IMR-90 (cell line): ENCODE measurements around the gene SLC2A14. TPM values are rescaled to one million over a fixed set of nuclear protein-coding genes. Genes with fewer than 3 reads are reported as not detected.
"Not testable (repeated sequence)": the region's sequence is repeated elsewhere in the genome, so short reads cannot be mapped to it uniquely, and the experiment has no call there.

Experiments used
- ATAC-seq: fragments of 200-7000 bp; cut with Tn5 transposase; 2 replicates; pipeline ENCODE4 v1.9.1; 2020; ENCODE audit warnings: low read depth, mild to moderate bottlenecking, moderate library complexity
- BruUV-seq: library from RNA; stranded (reverse); fragments of 400-500 nt; replicated peaks from 2 replicates; lab custom pipeline; 2021; lab: Mats Ljungman, UMichigan
- CTCF ChIA-PET: fragments of 300-600 bp; formaldehyde crosslinking; extraction: SDS; loops from one replicate; lab custom pipeline; 2021; ENCODE audit warnings: antibody characterized with exemption; lab: Yijun Ruan, JAX
- POLR2A ChIA-PET: fragments of 300-600 bp; sonication (Branson Sonifier 250); formaldehyde crosslinking; loops from one replicate; lab custom pipeline; 2022; ENCODE audit warnings: antibody characterized with exemption; ENCODE audit not compliant: unreplicated experiment; lab: Charles Lee
- DNase-seq: peaks from one replicate; pipeline ENCODE4 v3.0.0; 2013
- H2AFZ ChIP-seq: replicated peaks from 2 replicates; pipeline ENCODE3; 2013; ENCODE audit warnings: low read length, mild to moderate bottlenecking; ENCODE audit not compliant: poor library complexity
- H2AK5ac ChIP-seq: 2 replicates; pipeline ENCODE4 v1.6.1; 2013; ENCODE audit warnings: low read depth, low read length, inconsistent platforms
- H2AK9ac ChIP-seq: replicated peaks from 2 replicates; pipeline ENCODE3; 2013; ENCODE audit warnings: mild to moderate bottlenecking, low read depth, low read length, moderate library complexity; ENCODE audit not compliant: poor library complexity
- H2BK120ac ChIP-seq: 2 replicates; pipeline ENCODE4 v1.6.1; 2013; ENCODE audit warnings: low read depth, low read length, inconsistent platforms
- H2BK15ac ChIP-seq: 3 replicates; pipeline ENCODE4 v1.6.1; 2013; ENCODE audit warnings: low read depth, low read length, inconsistent platforms
- H2BK20ac ChIP-seq: 2 replicates; pipeline ENCODE4 v1.6.1; 2013; ENCODE audit warnings: low read depth, mild to moderate bottlenecking, inconsistent platforms, low read length, moderate library complexity
- H2BK5ac ChIP-seq: 2 replicates; pipeline ENCODE4 v1.6.1; 2013; ENCODE audit warnings: mild to moderate bottlenecking, low read depth, low read length, inconsistent platforms; ENCODE audit not compliant: poor library complexity, severe bottlenecking
- H3K14ac ChIP-seq: replicated peaks from 2 replicates; pipeline ENCODE4 v1.6.1; 2013; ENCODE audit warnings: low read depth, low read length, inconsistent platforms
- H3K18ac ChIP-seq: 2 replicates; pipeline ENCODE4 v1.6.1; 2013; ENCODE audit warnings: low read depth, low read length, control low read depth
- H3K23ac ChIP-seq: 2 replicates; pipeline ENCODE4 v1.6.1; 2013; ENCODE audit warnings: low read depth, low read length, inconsistent platforms
- H3K27ac ChIP-seq: 2 replicates; pipeline ENCODE4 v1.5.1; 2013; ENCODE audit warnings: mild to moderate bottlenecking, control low read depth, low read length; ENCODE audit not compliant: insufficient read depth
- H3K27me3 ChIP-seq: 2 replicates; pipeline ENCODE4 v1.6.1; 2013; ENCODE audit warnings: low read length; ENCODE audit not compliant: control insufficient read depth, insufficient read depth
- H3K36me3 ChIP-seq: 2 replicates; pipeline ENCODE4 v1.6.1; 2013; ENCODE audit warnings: low read length, mixed read lengths; ENCODE audit not compliant: control insufficient read depth, insufficient read depth
- H3K4ac ChIP-seq: 2 replicates; pipeline ENCODE4 v1.6.1; 2013; ENCODE audit warnings: low read depth, low read length, inconsistent platforms
- H3K4me1 ChIP-seq: 2 replicates; pipeline ENCODE4 v1.6.1; 2013; ENCODE audit warnings: low read length, mixed read lengths; ENCODE audit not compliant: control insufficient read depth, insufficient read depth
- H3K4me2 ChIP-seq: 2 replicates; pipeline ENCODE4 v1.6.1; 2013; ENCODE audit warnings: low read depth, mild to moderate bottlenecking, control low read depth, low read length, moderate library complexity
- H3K4me3 ChIP-seq: 2 replicates; pipeline ENCODE4 v1.5.1; 2013; ENCODE audit warnings: low read depth, mild to moderate bottlenecking, control low read depth, low read length, moderate library complexity; ENCODE audit not compliant: insufficient read depth
- H3K56ac ChIP-seq: 2 replicates; pipeline ENCODE4 v1.6.1; 2013; ENCODE audit warnings: low read length, inconsistent platforms; ENCODE audit not compliant: insufficient read depth; ENCODE audit errors: extremely low read depth
- H3K79me1 ChIP-seq, 2 experiments: 2 replicates each; pipeline ENCODE4 v1.6.1; 2013; ENCODE audit warnings: low read length in 2 of 2, inconsistent platforms in 1 of 2, low read depth in 1 of 2
- H3K9ac ChIP-seq: 2 replicates; pipeline ENCODE4 v1.6.1; 2013; ENCODE audit warnings: low read depth, low read length, control low read depth
- H3K9me1 ChIP-seq: 2 replicates; pipeline ENCODE4 v1.6.1; 2013; ENCODE audit warnings: low read length, inconsistent platforms; ENCODE audit not compliant: insufficient read depth
- H3K9me3 ChIP-seq: 2 replicates; pipeline ENCODE4 v1.6.1; 2013; ENCODE audit warnings: low read length; ENCODE audit not compliant: control insufficient read depth, insufficient read depth
- H4K20me1 ChIP-seq: 2 replicates; pipeline ENCODE4 v1.6.1; 2013; ENCODE audit warnings: low read length, inconsistent platforms; ENCODE audit not compliant: insufficient read depth
- H4K5ac ChIP-seq: 2 replicates; pipeline ENCODE4 v1.6.1; 2013; ENCODE audit warnings: mild to moderate bottlenecking, low read depth, low read length, control low read depth
- H4K8ac ChIP-seq, 2 experiments: 2 replicates each; pipeline ENCODE4 v1.6.1; 2013; ENCODE audit warnings: low read depth in 2 of 2, low read length in 2 of 2, control low read depth in 1 of 2, inconsistent platforms in 1 of 2
- H4K91ac ChIP-seq: 2 replicates; pipeline ENCODE4 v1.6.1; 2013; ENCODE audit warnings: low read depth, low read length, inconsistent platforms; ENCODE audit not compliant: insufficient read depth
- WGBS, 2 experiments: methylation state at CpG; one replicate each; pipeline versions ENCODE4 v1.1.5 to v1.1.7; 2013; ENCODE audit warnings: missing lambda C conversion rate in 2 of 2; ENCODE audit not compliant: insufficient read length in 1 of 2; ENCODE audit errors: extremely low coverage in 2 of 2; 5-methylcytosine and 5-hydroxymethylcytosine counted together
- dilution Hi-C: fragments of 300-500 bp; cut with HindIII; formaldehyde crosslinking; loops from one replicate; pipeline ENCODE4 v1.14.3; 2018; ENCODE audit warnings: low sequenced_read_pairs; ENCODE audit not compliant: unreplicated experiment
- in situ Hi-C: fragments of 300-500 bp; cut with MboI; formaldehyde crosslinking; loops from 3 replicates; pipeline ENCODE4 v1.14.3; 2019; ENCODE audit warnings: low sequenced_read_pairs, inconsistent platforms, mixed read lengths
- intact Hi-C: fragments of 100-400 bp; cut with micrococcal nuclease; formaldehyde crosslinking; loops from 2 replicates; pipeline ENCODE4 v1.10.0; 2022
- polyA plus RNA-seq, 3 experiments: library from polyadenylated mRNA; depleted of rRNA; stranded (reverse); fragments of >200 nt; gene quantifications; 2 replicates each; pipeline ENCODE4 v1.2.3, GENCODE V29; 2012; ENCODE audit warnings: low replicate concordance in 1 of 3
- total RNA-seq: library from RNA; depleted of rRNA; stranded (reverse); fragments of >200 nt; gene quantifications from 2 replicates; pipeline ENCODE4 v1.2.3, GENCODE V29; 2012

The SLC2A14 gene
- total and polyA plus RNA-seq, 2 of the 4 experiments (the other 2 are of a cell fraction), result 0.05 TPM; not detected in 1

- dilution Hi-C loops, result not testable (repeated sequence)
Observed at GRCh38 chr12:7880952-7881735, 8.4 kb upstream of the SLC2A14 start.

More at GRCh38 chr12:7880952-7881735, 8.4 kb upstream of the SLC2A14 start:
- H4K5ac ChIP-seq, H2AK9ac ChIP-seq, H3K4ac ChIP-seq, H3K79me1 ChIP-seq, H2BK120ac ChIP-seq, H3K9ac ChIP-seq, H3K4me1 ChIP-seq, H4K91ac ChIP-seq, CTCF ChIA-PET, H2AFZ ChIP-seq, intact Hi-C loops, DNase-seq, H4K8ac ChIP-seq, H2BK15ac ChIP-seq, H2BK20ac ChIP-seq, H2AK5ac ChIP-seq, ATAC-seq, H3K36me3 ChIP-seq, H3K9me1 ChIP-seq, H3K14ac ChIP-seq, H3K4me3 ChIP-seq, H3K4me2 ChIP-seq, in situ Hi-C loops, H3K56ac ChIP-seq, H3K27me3 ChIP-seq, H3K27ac ChIP-seq, H2BK5ac ChIP-seq, H3K18ac ChIP-seq, H3K23ac ChIP-seq, BruUV-seq, H4K20me1 ChIP-seq, H3K9me3 ChIP-seq: not testable (repeated sequence)
- POLR2A ChIA-PET, result interaction anchor here (0.6 kb wide), 1 partner anchor 55 kb away, joined by 3 read pairs; no protein-coding TSS in a partner anchor
- WGBS, 2 experiments, result 96% methylated on average over 9 of the region's 52 CpGs; no CpG with 5 or more reads in 1 of the 2 experiments
